HG03521 (cell line): ENCODE results near the gene LCAT.
"Not testable (repeated sequence)": the region's sequence is repeated elsewhere in the genome, so short reads cannot be mapped to it uniquely, and the experiment has no call there.

Source experiments
- ATAC-seq: cut with Tn5 transposase; IDR thresholded peaks from one replicate; pipeline ENCODE4 v1.9.1; 2021; ENCODE audit warnings: mild to moderate bottlenecking, moderate library complexity; ENCODE audit not compliant: unreplicated experiment

Gene LCAT

GRCh38 chr16:67915831-67916723 lies 27.8 kb downstream of the LCAT start:
- ATAC-seq: no peak

DNA sequence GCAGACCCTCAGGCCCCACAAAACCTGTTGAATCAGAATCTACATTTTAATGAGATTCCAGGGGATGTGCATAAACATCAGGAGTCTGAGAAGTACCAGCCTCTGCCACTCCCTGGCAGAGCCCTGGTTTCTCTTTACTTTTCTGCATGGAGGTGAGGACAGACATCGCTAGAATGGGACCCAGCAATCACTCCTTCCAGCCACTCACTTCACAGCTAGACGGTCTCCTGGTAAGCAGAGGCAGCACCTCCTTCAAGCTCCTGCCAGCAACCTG lies 28.5 kb downstream of the LCAT start:
- ATAC-seq: not testable (repeated sequence)

DNA sequence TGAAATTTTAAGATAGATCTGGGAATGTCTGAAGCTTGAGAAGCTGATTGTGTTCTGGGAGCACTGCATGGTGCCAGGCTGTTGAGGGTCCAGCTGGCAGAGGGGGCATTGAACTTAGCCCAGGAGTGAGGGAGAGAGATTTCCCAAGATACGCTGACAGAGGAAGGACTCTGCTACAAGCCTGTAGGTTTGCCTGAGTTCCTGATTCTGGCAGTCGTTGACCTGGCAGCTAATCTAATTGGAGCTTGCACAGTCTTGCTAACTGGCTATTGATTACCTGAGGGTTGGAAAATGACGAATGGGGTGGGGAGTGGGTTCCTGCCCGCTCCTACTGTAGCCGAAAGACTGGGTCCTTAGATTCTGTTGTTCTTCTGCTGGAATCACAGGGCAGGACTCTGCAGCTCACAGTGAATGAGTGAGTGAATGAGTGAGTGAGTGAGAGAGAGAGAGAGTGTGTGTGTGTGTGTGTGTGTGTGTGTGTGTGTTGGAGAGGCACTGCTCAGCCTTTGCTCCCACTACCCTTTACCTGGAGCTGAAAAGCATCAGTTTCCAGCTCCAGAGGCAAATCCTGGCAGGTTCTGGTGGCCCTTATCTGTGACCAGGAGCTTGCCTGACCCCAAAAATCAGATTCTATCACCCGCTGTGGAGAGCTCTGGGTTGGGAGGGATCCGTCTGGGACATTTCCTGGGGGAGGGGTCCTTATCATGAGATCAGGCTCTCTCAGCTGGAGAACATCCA lies 29.0 kb downstream of the LCAT start:
- no peak for ATAC-seq

- ATAC-seq: no peak
Measured at GRCh38 chr16:67910158-67910557, 33.8 kb downstream of the LCAT start.

DNA sequence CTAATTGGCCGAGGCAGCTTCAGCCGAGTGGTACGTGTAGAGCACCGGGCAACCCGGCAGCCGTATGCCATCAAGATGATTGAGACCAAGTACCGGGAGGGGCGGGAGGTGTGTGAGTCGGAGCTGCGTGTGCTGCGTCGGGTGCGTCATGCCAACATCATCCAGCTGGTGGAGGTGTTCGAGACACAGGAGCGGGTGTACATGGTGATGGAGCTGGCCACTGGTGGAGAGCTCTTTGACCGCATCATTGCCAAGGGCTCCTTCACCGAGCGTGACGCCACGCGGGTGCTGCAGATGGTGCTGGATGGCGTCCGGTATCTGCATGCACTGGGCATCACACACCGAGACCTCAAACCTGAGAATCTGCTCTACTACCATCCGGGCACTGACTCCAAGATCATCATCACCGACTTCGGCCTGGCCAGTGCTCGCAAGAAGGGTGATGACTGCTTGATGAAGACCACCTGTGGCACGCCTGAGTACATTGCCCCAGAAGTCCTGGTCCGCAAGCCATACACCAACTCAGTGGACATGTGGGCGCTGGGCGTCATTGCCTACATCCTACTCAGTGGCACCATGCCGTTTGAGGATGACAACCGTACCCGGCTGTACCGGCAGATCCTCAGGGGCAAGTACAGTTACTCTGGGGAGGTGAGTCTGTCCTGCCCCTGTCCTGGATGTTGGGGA lies 34.7 kb downstream of the LCAT start:
- no peak for ATAC-seq

DNA sequence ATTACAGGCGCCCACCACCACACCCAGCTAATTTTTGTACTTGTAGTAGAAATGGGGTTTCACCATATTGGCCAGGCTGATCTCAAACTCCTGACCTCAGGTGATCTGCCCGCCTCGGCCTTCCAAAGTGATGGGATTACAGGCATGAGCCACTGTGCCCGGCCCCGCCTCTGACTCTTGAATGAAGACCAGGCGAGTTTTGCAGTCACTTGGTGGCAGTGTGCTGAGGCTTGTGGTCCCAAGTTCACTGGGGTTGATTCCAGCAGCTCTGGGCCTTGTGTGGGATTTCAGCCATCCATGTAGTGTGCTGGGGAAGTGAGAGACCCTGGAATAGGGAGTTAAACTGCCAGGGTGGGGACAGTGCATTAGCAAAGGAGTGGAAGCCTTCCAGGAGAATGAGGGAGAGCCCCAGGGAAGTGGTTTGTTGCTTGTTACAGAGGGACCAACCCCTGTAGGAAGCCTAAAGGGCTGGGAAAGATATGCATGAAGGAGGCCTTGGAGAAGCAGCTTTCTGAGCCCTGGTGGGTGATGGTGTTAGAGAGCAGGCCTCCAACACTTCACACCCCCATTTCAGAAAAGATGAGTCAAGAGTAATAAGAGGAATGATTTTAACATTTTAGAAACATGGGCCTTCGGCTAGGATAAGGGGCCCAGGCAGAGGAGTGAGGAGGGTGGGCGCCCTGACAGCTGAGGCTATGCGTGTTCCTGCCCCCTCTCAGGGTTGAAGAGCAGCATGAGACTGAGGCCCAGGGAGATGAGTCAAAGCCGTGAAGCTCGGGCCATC lies 36.3 kb downstream of the LCAT start:
- no peak for ATAC-seq

GRCh38 chr16:67902831-67903230 lies 41.1 kb downstream of the LCAT start:
- no peak for ATAC-seq

- no peak for ATAC-seq
Measured at GRCh38 chr16:67901734-67902133, 42.2 kb downstream of the LCAT start.

GRCh38 chr16:67897231-67897630 lies 46.7 kb downstream of the LCAT start:
- ATAC-seq: no peak

GRCh38 chr16:67893743-67894399 lies 50.0 kb downstream of the LCAT start:
- no peak for ATAC-seq

- peak; percentile 92 for ATAC-seq
Measured at GRCh38 chr16:67892899-67893742, 50.8 kb downstream of the LCAT start, which contains the start of gene PSKH1. Gene PSKH1 (plus strand): TSS chr16:67893254. CDS start chr16:67908750, 15,496 bp downstream.

GRCh38 chr16:67892375-67892774 lies 51.5 kb downstream of the LCAT start:
- ATAC-seq: no peak
